ENCODE data around the gene SLC2A9.

SLC2A9 gene

GRCh38 chr4:9949573-9949972, 71.7 kb downstream of the SLC2A9 start:
- Mint-ChIP-seq H3K27me3 (peaks cover 16% of the 10 kb centered on the region), H3K36me3 (ENCODE audit: insufficient read depth) (no peaks in the 10 kb centered on the region), H3K4me3 (no peak overlapping the region), H3K9me3 (no peaks in the 10 kb centered on the region), H3K4me1 (no peaks in the 10 kb centered on the region), H3K27ac (ENCODE audit: low read depth) (no peak overlapping the region)
- no peak for DNase-seq (ENCODE audit: low spot score in 2 of 2)
- no peak for ATAC-seq (replicated peaks; ENCODE audit: extremely low read depth, poor library complexity, severe bottlenecking)

GRCh38 chr4:9947168-9948062, 73.9 kb downstream of the SLC2A9 start:
- H3K27ac Mint-ChIP-seq (ENCODE audit: low read depth), result no peak overlapping the region
- no peaks in the 10 kb centered on the region for H3K4me1 Mint-ChIP-seq
- no peaks in the 10 kb centered on the region for H3K36me3 Mint-ChIP-seq (ENCODE audit: insufficient read depth)
- H3K27me3 Mint-ChIP-seq, result peaks cover 16% of the 10 kb centered on the region
- no peaks in the 10 kb centered on the region for H3K9me3 Mint-ChIP-seq
- ATAC-seq (replicated peaks; ENCODE audit: extremely low read depth, poor library complexity, severe bottlenecking) (no peak), DNase-seq (ENCODE audit: low spot score in 2 of 2) (no peak)
- no peak overlapping the region for H3K4me3 Mint-ChIP-seq

GRCh38 chr4:9946170-9946569, 75.1 kb downstream of the SLC2A9 start:
- Mint-ChIP-seq H3K36me3 (ENCODE audit: insufficient read depth) (no peaks in the 10 kb centered on the region), H3K9me3 (no peaks in the 10 kb centered on the region), H3K27me3 (peaks cover 16% of the 10 kb centered on the region), H3K4me3 (no peak overlapping the region), H3K4me1 (no peaks in the 10 kb centered on the region), H3K27ac (ENCODE audit: low read depth) (no peak overlapping the region)
- ATAC-seq (replicated peaks; ENCODE audit: extremely low read depth, poor library complexity, severe bottlenecking) (no peak), DNase-seq (ENCODE audit: low spot score in 2 of 2) (no peak)

- Mint-ChIP-seq H3K27me3 (peaks cover 16% of the 10 kb centered on the region), H3K4me1 (no peaks in the 10 kb centered on the region), H3K4me3 (no peak overlapping the region), H3K9me3 (no peaks in the 10 kb centered on the region), H3K27ac (ENCODE audit: low read depth) (no peak overlapping the region), H3K36me3 (ENCODE audit: insufficient read depth) (no peaks in the 10 kb centered on the region)
- DNase-seq (ENCODE audit: low spot score in 2 of 2) (no peak), ATAC-seq (replicated peaks; ENCODE audit: extremely low read depth, poor library complexity, severe bottlenecking) (no peak)
Measured at GRCh38 chr4:9944431-9945425, 76.6 kb downstream of the SLC2A9 start.

GRCh38 chr4:9943761-9944160, 77.5 kb downstream of the SLC2A9 start:
- H3K36me3 Mint-ChIP-seq (ENCODE audit: insufficient read depth), result no peaks in the 10 kb centered on the region
- H3K27ac Mint-ChIP-seq (ENCODE audit: low read depth), result no peak overlapping the region
- H3K9me3 Mint-ChIP-seq, result no peaks in the 10 kb centered on the region
- peaks cover 8% of the 10 kb centered on the region for H3K27me3 Mint-ChIP-seq
- H3K4me1 Mint-ChIP-seq, result no peaks in the 10 kb centered on the region
- no peak for ATAC-seq (replicated peaks; ENCODE audit: extremely low read depth, poor library complexity, severe bottlenecking)
- no peak for DNase-seq (ENCODE audit: low spot score in 2 of 2)
- H3K4me3 Mint-ChIP-seq, result no peak overlapping the region

- Mint-ChIP-seq H3K27ac (ENCODE audit: low read depth) (no peak overlapping the region), H3K9me3 (no peaks in the 10 kb centered on the region), H3K4me3 (no peak overlapping the region), H3K27me3 (peaks cover under 1% of the 10 kb centered on the region), H3K36me3 (ENCODE audit: insufficient read depth) (no peaks in the 10 kb centered on the region), H3K4me1 (no peaks in the 10 kb centered on the region)
- DNase-seq (ENCODE audit: low spot score in 2 of 2) (no peak), ATAC-seq (replicated peaks; ENCODE audit: extremely low read depth, poor library complexity, severe bottlenecking) (no peak)
Measured at GRCh38 chr4:9942921-9943600, 78.2 kb downstream of the SLC2A9 start.

GRCh38 chr4:9942139-9942538, 79.2 kb downstream of the SLC2A9 start:
- no peak overlapping the region for H3K4me3 Mint-ChIP-seq
- ATAC-seq (replicated peaks; ENCODE audit: extremely low read depth, poor library complexity, severe bottlenecking) (no peak), DNase-seq (ENCODE audit: low spot score in 2 of 2) (no peak)
- H3K27ac Mint-ChIP-seq (ENCODE audit: low read depth), result no peak overlapping the region
- no peaks in the 10 kb centered on the region for H3K36me3 Mint-ChIP-seq (ENCODE audit: insufficient read depth)
- H3K9me3 Mint-ChIP-seq, result no peaks in the 10 kb centered on the region
- H3K4me1 Mint-ChIP-seq, result no peaks in the 10 kb centered on the region
- H3K27me3 Mint-ChIP-seq, result no peaks in the 10 kb centered on the region

GRCh38 chr4:9940041-9940440, 81.3 kb downstream of the SLC2A9 start:
- no peaks in the 10 kb centered on the region for H3K4me1 Mint-ChIP-seq
- no peak for ATAC-seq (replicated peaks; ENCODE audit: extremely low read depth, poor library complexity, severe bottlenecking)
- H3K27me3 Mint-ChIP-seq, result no peaks in the 10 kb centered on the region
- H3K27ac Mint-ChIP-seq (ENCODE audit: low read depth), result no peak overlapping the region
- H3K4me3 Mint-ChIP-seq, result no peak overlapping the region
- H3K36me3 Mint-ChIP-seq (ENCODE audit: insufficient read depth), result no peaks in the 10 kb centered on the region
- DNase-seq (ENCODE audit: low spot score in 2 of 2), result no peak
- no peaks in the 10 kb centered on the region for H3K9me3 Mint-ChIP-seq

GRCh38 chr4:9938933-9939332, 82.4 kb downstream of the SLC2A9 start:
- H3K9me3 Mint-ChIP-seq, result no peaks in the 10 kb centered on the region
- no peak overlapping the region for H3K4me3 Mint-ChIP-seq
- no peaks in the 10 kb centered on the region for H3K36me3 Mint-ChIP-seq (ENCODE audit: insufficient read depth)
- DNase-seq (ENCODE audit: low spot score in 2 of 2) (no peak), ATAC-seq (replicated peaks; ENCODE audit: extremely low read depth, poor library complexity, severe bottlenecking) (no peak)
- no peak overlapping the region for H3K27ac Mint-ChIP-seq (ENCODE audit: low read depth)
- H3K27me3 Mint-ChIP-seq, result no peaks in the 10 kb centered on the region
- no peaks in the 10 kb centered on the region for H3K4me1 Mint-ChIP-seq

GRCh38 chr4:9937078-9937477, 84.2 kb downstream of the SLC2A9 start:
- no peaks in the 10 kb centered on the region for H3K36me3 Mint-ChIP-seq (ENCODE audit: insufficient read depth)
- no peak overlapping the region for H3K4me3 Mint-ChIP-seq
- ATAC-seq (replicated peaks; ENCODE audit: extremely low read depth, poor library complexity, severe bottlenecking) (no peak), DNase-seq (ENCODE audit: low spot score in 2 of 2) (no peak)
- H3K27ac Mint-ChIP-seq (ENCODE audit: low read depth), result no peak overlapping the region
- no peaks in the 10 kb centered on the region for H3K4me1 Mint-ChIP-seq
- H3K9me3 Mint-ChIP-seq, result no peaks in the 10 kb centered on the region
- no peaks in the 10 kb centered on the region for H3K27me3 Mint-ChIP-seq

- ATAC-seq (replicated peaks; ENCODE audit: extremely low read depth, poor library complexity, severe bottlenecking), result no peak
- Mint-ChIP-seq H3K4me3 (no peak overlapping the region), H3K27ac (ENCODE audit: low read depth) (no peak overlapping the region), H3K36me3 (ENCODE audit: insufficient read depth) (no peaks in the 10 kb centered on the region), H3K27me3 (no peaks in the 10 kb centered on the region), H3K9me3 (no peaks in the 10 kb centered on the region), H3K4me1 (no peaks in the 10 kb centered on the region)
- DNase-seq (ENCODE audit: low spot score in 2 of 2), result no peak
Measured at GRCh38 chr4:9936129-9936644, 85.1 kb downstream of the SLC2A9 start.

GRCh38 chr4:9933956-9934355, 87.3 kb downstream of the SLC2A9 start:
- H3K36me3 Mint-ChIP-seq (ENCODE audit: insufficient read depth), result no peaks in the 10 kb centered on the region
- no peak for ATAC-seq (replicated peaks; ENCODE audit: extremely low read depth, poor library complexity, severe bottlenecking)

More at GRCh38 chr4:9933956-9934355, 87.3 kb downstream of the SLC2A9 start:
- peaks cover 20% of the 10 kb centered on the region for H3K27me3 Mint-ChIP-seq
- H3K27ac Mint-ChIP-seq (ENCODE audit: low read depth), result no peak overlapping the region
- no peaks in the 10 kb centered on the region for H3K4me1 Mint-ChIP-seq
- no peak for DNase-seq (ENCODE audit: low spot score in 2 of 2)
- no peaks in the 10 kb centered on the region for H3K9me3 Mint-ChIP-seq
- H3K4me3 Mint-ChIP-seq, result no peak overlapping the region
